GM21619 (cell line): Measurements from ENCODE around the gene PBLD.
"Not testable (repeated sequence)": the region's sequence is repeated elsewhere in the genome, so short reads cannot be mapped to it uniquely, and the experiment has no call there.

Experiments
- ATAC-seq: cut with Tn5 transposase; IDR thresholded peaks from one replicate; pipeline ENCODE4 v1.9.1; 2021; ENCODE audit not compliant: unreplicated experiment

Gene PBLD

GRCh38 chr10:68331455-68332258, 1.1 kb downstream of the PBLD start, which contains the start of gene HNRNPH3:
TSS of gene HNRNPH3 (plus strand) at chr10:68332064. CDS start at chr10:68337222, 5,158 bp downstream.
- ATAC-seq, result peak; percentile 76

GRCh38 chr10:68330852-68331454, 1.8 kb downstream of the PBLD start:
- no peak for ATAC-seq

DNA sequence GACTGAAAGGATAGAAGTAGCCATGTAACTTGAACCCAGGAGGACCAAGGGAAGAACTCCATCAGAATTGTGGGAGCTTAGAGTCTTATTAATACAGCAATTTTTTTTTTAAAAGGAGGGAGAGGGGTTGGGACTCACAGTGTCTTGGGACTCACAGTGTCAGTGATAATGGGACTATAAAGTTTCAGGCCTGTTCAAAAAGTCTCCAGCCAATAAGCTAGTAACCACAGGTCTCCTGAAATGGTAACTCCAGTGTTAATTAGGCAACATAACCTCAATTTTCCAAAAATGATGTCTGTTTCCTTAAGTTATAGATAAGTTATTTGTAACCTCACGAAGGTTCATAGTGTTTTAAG, 3.2 kb downstream of the PBLD start:
- ATAC-seq, result no peak

DNA sequence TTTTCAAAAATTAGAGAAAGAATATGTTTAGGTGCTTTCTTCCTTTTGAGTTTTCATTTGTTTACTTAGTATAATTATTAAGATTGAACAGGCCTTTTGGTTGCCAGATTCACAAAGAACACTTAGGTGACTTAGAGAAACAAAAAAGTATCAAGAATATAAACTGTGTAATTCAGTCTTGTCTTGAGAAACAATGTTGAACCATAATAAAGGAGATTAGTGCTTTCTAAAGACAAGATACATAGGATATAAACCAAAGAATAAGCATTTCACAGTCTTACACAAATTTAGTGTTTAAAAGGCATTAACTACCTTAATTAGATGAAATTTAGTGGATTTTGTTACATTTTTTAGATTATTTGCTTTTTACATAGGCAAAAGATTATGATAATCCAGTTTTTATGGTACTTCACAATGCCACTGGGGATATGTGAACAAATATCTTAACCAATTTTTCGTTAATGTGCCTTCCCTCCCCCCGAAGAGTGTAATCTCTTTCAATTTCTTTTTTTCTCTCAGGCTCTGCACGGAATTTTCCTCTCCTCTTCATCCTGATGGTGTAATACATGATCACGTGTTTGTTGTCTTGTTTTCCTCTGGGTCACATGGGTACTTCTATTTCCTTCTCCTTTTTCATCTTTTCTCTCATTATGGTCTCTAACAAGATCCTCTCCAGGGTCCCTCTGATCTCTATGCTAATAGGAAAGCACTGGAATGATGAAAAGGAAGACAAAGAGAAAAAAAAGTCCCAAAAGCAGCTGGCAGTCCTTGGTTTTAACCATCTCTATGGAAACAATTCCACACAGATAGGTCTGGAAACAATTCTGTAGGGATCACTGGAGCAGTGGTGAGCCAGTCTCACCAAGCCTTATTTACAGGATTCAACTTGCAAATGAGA, 4.6 kb downstream of the PBLD start:
- no peak for ATAC-seq

DNA sequence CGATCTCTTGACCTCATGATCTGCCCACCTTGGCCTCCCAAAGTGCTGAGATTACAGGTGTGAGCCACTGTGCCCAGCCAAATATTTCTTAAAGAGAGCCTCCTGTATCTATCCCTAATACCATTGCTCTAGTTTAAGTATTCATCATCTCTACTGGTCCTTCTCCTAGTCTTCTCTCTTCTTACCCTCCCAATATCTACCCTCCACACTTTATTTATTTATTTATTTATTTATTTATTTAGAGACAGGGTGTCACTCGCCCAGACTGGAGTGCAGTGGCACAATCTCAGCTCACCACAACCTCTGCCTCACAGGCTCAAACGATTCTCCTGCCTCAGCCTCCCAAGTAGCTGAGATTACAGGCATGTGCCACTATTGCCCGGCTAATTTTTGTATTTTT, 8.3 kb downstream of the PBLD start:
- ATAC-seq, result not testable (repeated sequence)

- no peak for ATAC-seq
Measured at GRCh38 chr10:68318331-68319059, 14.2 kb downstream of the PBLD start.

- no peak for ATAC-seq
Measured at GRCh38 chr10:68315582-68315981, 17.1 kb downstream of the PBLD start.

DNA sequence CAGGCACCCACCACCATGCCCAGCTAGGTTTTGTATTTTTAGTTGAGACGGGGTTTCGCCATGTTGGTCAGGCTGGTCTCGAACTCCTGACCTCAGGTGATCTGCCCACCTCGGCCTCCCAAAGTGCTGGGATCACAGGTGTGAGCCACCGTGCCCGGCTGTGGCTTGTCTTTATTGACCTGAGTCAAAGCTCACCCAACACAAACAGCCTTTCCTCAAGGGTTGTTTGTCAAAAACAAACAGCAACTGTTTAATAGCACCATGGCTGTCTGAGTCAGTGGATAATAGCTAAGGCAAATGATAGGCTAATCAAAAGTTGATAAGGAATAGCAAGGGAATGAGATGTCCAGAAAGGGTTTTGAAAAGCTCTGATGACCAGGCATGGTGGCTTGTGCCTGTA, 17.8 kb downstream of the PBLD start:
- ATAC-seq, result not testable (repeated sequence)

DNA sequence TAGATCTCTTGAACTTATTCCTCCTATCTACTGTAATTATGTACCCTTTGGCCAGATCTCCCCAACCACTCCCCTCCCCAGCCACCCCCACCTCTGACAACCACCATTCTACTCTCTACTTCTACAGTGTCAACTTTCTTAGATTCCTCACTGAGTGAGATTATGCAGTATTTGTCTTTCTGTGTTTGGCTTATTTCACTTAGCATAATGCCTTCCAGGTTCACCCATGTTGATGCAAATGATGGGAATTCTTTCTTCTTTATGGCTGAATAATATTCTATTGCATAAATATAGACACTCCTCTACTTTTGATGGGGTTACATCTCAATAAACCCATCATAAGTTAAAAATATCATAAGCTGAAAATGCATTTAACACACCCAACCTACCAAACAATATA, 22.2 kb downstream of the PBLD start:
- no peak for ATAC-seq

DNA sequence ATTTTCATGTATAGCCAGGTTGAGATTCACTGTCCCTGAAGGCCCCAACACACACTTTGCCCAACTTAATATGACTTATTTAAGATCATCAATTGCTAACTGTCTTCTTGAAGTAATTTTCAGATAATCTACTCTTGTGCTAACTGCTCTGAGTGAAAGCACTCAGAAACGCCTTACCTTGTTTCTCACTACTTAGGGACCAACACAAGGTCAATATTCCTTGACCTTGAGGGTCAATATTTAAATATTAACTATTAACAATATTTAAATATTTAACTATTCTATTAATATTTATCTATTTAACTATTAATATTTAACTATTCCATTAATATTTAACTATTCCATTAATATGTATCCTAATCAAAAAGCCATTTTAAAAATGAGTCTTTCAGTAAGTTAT, 26.9 kb downstream of the PBLD start:
- no peak for ATAC-seq

DNA sequence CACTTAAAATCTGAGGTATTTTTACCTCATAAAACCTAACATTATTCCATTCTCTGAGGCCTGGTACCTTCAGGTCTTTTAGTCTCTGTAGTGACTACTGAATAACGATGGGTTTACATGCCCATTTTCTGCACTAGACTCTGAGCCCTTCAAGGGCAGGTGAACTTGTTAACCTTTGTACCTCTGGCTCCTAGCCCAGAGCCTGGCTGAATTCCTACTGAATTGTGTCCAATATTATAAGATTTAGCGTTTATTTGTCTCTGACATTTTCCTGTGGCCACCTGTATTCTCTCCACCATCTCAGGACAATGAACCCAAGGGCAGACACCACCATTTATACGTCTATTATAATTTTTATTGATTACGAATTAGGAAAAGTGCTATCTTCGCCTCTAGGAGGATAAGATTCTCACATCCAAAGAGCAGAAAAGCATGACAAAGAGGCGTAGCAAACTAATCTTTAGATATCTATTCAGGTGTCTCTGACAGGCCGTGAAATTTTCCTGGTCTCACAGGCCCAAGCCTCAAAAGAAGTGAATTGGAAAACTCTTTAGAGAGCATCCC, 28.8 kb downstream of the PBLD start:
- no peak for ATAC-seq

DNA sequence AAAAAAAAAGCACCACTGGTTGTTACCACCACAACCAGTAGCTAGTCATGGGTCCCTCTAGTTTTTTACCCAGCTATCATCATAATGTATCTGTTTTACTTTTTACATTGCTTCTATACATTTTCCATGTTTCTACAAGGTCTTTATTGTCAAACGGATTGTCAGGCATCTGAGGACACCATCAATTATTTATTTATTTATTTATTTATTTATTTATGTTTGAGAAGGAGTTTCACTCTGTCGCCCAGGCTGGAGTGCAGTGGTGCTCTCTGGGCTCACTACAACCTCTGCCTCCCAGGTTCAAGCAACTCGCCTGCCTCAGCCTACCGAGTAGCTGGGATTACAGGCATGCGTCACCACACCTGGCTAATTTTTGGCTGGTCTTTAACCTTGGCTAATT, 29.9 kb downstream of the PBLD start:
- ATAC-seq, result no peak

DNA sequence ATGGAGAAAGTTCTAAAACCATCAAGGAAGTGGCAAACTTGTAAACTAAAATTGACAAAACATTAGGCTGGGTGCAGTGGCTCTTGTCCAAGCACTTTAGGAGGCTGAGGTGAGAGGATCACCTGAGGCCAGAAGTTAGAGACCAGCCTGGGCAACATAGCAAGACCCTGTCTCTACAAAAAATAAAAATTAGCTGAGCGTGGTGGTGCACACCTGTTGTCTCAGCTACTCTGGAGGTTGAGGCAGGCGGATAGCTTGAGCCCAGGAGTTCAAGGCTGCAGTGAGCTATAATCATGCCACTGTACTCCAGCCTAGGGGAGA, 30.3 kb downstream of the PBLD start:
- ATAC-seq, result peak; percentile 13

DNA sequence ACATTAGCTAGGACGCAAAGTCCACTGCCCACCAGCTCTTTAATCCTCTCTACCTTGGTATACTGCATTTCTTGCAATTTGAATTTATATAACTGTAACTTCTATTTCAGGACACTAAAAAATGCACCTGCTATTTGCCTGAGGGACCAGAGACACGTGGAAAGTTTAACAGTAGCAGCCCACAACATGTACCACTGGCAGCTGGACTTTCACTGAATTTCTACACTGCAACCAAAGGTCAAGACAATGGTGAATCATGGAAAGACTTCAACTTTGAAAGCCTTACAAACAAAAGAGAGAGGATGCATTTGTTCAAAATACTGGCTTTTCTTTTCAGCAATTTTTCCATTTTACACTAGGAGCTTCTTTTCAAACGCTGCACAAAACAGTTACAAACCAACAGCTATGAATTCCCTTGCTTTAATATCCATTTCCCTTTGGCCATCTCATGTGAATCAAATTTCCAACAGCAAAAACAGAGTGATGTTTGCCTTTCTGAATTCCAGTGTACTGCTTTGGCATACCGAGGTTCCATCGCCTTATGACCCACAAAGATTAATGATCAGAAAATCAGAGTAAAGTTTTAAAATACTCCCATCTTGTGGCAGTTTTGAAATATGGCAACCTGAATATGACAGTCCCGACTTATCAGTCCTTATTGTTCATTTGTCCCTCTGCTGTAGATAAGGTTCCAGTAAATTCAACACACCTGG, 30.8 kb downstream of the PBLD start:
- ATAC-seq, result peak; percentile 60

GRCh38 chr10:68301301-68301700, 31.4 kb downstream of the PBLD start:
- no peak for ATAC-seq

DNA sequence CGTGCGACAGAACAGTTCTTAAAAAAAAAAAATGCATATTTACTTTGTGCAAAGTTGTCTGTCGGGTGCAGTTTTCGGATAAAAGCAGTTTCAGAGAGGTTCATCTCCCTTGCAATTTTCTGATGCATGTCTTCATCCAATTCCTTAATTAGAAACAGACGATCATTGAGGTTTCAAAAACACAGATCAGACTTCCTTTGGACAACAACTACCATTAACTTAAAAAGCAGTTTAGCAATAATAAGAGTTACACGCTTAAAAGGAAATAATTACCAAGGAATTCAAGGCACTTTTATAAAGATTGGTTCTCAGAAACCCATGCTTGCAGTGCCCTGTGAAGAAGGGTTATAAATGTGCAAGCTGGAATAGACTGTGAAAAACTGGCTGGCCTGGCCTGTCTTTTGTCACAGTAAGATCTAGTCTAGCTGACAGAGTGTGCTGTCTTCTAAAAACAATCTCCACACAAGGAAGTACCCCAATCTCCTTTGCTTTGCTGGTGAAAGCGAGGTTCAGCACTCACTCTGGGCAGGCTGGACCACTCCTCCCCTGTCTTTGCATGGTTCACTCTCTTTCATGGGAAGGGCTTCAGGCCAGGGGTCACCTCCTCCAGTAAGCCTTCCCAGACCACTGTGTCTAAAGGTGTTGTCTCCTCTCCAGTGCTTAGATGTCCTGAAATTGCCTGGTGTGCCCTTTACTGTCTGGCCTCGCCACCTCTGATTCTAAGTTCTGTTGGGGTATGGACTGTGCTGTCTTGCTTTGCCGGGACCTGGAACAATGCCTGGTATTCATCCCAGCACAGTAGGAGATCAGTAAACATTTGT, 35.7 kb downstream of the PBLD start:
- no peak for ATAC-seq

GRCh38 chr10:68290736-68291135, 42.0 kb downstream of the PBLD start:
- ATAC-seq, result no peak

- ATAC-seq, result no peak
Measured at GRCh38 chr10:68288717-68289116, 44.0 kb downstream of the PBLD start.
